Measurements from ENCODE around the gene STARD3.

DNA sequence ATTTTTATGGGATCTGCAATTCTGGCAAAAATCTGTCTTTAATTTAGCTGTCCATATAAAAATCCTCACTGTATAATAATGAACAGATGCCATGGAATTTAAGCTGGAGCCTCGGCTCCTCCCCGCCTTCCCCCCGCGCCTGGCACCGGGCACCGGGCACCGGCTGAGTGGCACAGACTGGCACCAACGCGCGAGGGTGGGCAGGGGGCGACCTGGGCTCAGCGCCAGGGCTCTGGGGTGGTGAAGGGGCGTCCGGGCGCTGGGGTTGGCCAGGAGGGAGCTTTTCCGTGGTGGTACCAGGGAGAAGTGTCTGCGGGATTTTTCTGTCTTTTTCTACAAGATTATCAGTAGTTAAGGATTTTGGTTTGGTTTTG is 38.3 kb upstream of the STARD3 start:
- TF ChIP-seq, protein P1, sequence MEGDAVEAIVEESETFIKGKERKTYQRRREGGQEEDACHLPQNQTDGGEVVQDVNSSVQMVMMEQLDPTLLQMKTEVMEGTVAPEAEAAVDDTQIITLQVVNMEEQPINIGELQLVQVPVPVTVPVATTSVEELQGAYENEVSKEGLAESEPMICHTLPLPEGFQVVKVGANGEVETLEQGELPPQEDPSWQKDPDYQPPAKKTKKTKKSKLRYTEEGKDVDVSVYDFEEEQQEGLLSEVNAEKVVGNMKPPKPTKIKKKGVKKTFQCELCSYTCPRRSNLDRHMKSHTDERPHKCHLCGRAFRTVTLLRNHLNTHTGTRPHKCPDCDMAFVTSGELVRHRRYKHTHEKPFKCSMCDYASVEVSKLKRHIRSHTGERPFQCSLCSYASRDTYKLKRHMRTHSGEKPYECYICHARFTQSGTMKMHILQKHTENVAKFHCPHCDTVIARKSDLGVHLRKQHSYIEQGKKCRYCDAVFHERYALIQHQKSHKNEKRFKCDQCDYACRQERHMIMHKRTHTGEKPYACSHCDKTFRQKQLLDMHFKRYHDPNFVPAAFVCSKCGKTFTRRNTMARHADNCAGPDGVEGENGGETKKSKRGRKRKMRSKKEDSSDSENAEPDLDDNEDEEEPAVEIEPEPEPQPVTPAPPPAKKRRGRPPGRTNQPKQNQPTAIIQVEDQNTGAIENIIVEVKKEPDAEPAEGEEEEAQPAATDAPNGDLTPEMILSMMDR (IDR thresholded peaks at IDR 0.05), result no peak
- no peak for TF ChIP-seq POLR2AphosphoS5 (IDR thresholded peaks at IDR 0.05; ENCODE audit: low read depth, low read length)
- TF ChIP-seq TCF7L2 (IDR thresholded peaks at IDR 0.05; ENCODE audit: low read depth, low read length), result no peak
